Chondrocyte (in vitro differentiated cells): ENCODE data around the gene LYRM7. TPM values are rescaled to one million over a fixed set of nuclear protein-coding genes. Genes with fewer than 3 reads are reported as not detected.

Source experiments
- DNase-seq: peaks from one replicate; pipeline ENCODE4 v3.0.0; 2021; ENCODE audit warnings: mixed read lengths, low spot score
- H3K27ac Mint-ChIP-seq: one replicate; pipeline ENCODE4 v1.8.0; 2021; ENCODE audit warnings: mild to moderate bottlenecking, moderate library complexity, mixed read lengths; ENCODE audit not compliant: unreplicated experiment
- H3K27me3 Mint-ChIP-seq: 2 replicates; pipeline ENCODE4 v1.8.0; 2021; ENCODE audit warnings: low read depth, mixed read lengths
- H3K36me3 Mint-ChIP-seq: 2 replicates; pipeline ENCODE4 v1.8.0; 2021; ENCODE audit warnings: low read depth, mixed read lengths
- H3K4me1 Mint-ChIP-seq: 2 replicates; pipeline ENCODE4 v1.8.0; 2021; ENCODE audit warnings: low read depth, mild to moderate bottlenecking, mixed read lengths
- H3K4me3 Mint-ChIP-seq: one replicate; pipeline ENCODE4 v1.8.0; 2021; ENCODE audit warnings: mild to moderate bottlenecking, moderate library complexity, mixed read lengths; ENCODE audit not compliant: unreplicated experiment
- H3K9me3 Mint-ChIP-seq: 2 replicates; pipeline ENCODE4 v1.8.0; 2021; ENCODE audit warnings: low read depth, mixed read lengths
- CTCF ChIP-seq: fragments of 200-600 bp; sonication (generic); IDR thresholded peaks from 2 replicates; pipeline ENCODE4 v1.5.0; 2021; ENCODE audit warnings: antibody characterized with exemption, mild to moderate bottlenecking, moderate library complexity
- total RNA-seq: library from RNA; stranded (reverse); gene quantifications from 3 replicates; pipeline ENCODE4 v1.2.1, GENCODE V29; 2021

The LYRM7 gene
- total RNA-seq, 1 donor from 2014 or later, result 10.1 TPM

GRCh38 chr5:131165119-131165727, 5.5 kb upstream of the LYRM7 start, which contains the start of gene HINT1:
HINT1 (minus strand) TSS chr5:131165256; CDS start chr5:131165205, 51 bp downstream.
- TF ChIP-seq CTCF, result no peak
- peaks cover 30% of the 10 kb centered on the region for H3K4me1 Mint-ChIP-seq
- no peaks in the 10 kb centered on the region for H3K9me3 Mint-ChIP-seq
- H3K36me3 Mint-ChIP-seq, result peaks cover 12% of the 10 kb centered on the region
- peak within 1 kb of the TSS; percentile 86 for H3K4me3 Mint-ChIP-seq
- H3K27ac Mint-ChIP-seq, result peak within 1 kb of the TSS; percentile 89
- DNase-seq, result peak; percentile 97
- H3K27me3 Mint-ChIP-seq, result no peaks in the 10 kb centered on the region

DNA sequence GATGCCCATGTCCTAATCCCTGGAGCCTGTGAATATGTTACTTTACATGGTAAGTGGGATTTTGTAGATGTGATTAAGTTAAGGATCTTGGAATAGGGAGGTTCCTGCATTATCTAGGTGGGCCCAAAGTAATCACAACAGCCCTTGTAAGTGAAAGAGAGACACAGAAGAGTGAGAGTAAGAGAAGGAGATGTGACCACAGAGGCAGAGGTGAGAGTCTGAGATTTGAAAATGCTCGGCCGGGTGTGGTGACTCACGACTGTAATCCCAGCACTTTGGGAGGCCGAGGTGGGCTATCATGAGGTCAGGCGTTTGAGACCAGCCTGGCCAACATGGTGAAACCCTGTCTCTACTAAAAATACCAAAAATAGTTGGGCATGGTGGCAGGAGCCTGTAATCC, 3.1 kb upstream of the LYRM7 start:
- Mint-ChIP-seq H3K4me1 (peaks cover 40% of the 10 kb centered on the region), H3K9me3 (no peaks in the 10 kb centered on the region), H3K4me3 (no peak overlapping the region), H3K27me3 (no peaks in the 10 kb centered on the region), H3K27ac (no peak overlapping the region), H3K36me3 (no peaks in the 10 kb centered on the region)
- DNase-seq, result no peak
- no peak for TF ChIP-seq CTCF

GRCh38 chr5:131169810-131170539, 769 bp upstream of the LYRM7 start:
- Mint-ChIP-seq H3K27ac (peak overlapping the region; percentile 81), H3K36me3 (no peaks in the 10 kb centered on the region), H3K4me3 (peak overlapping the region; percentile 97), H3K27me3 (no peaks in the 10 kb centered on the region), H3K9me3 (no peaks in the 10 kb centered on the region), H3K4me1 (peaks cover 30% of the 10 kb centered on the region)
- TF ChIP-seq CTCF, result no peak
- no peak for DNase-seq

GRCh38 chr5:131171276-131171810, 599 bp downstream of the LYRM7 start:
- TF ChIP-seq CTCF, result no peak
- H3K27me3 Mint-ChIP-seq, result no peaks in the 10 kb centered on the region
- H3K9me3 Mint-ChIP-seq, result no peaks in the 10 kb centered on the region
- DNase-seq, result no peak
- H3K4me1 Mint-ChIP-seq, result peaks cover 24% of the 10 kb centered on the region
- H3K36me3 Mint-ChIP-seq, result peaks cover 1% of the 10 kb centered on the region
- peak overlapping the region; percentile 97 for H3K4me3 Mint-ChIP-seq
- H3K27ac Mint-ChIP-seq, result peak overlapping the region; percentile 97

DNA sequence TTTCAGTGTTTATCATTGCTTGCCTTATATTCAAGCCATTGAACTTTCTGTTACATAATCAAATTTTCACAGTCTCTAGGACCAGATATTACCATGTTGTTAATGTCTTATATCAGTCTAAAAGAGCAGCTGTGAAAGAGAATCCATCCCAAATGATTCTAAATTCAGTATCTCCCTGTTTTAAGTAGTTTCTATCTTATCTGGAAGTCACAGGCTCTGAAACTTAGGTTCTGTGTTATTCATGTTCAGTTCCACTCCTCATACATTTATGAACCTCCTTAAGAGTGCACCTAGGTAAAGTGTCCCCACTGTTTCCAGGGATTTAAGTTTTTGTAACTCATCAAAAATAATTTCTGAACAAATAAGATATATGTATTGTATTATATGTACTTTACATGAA, 9.7 kb downstream of the LYRM7 start:
- no peaks in the 10 kb centered on the region for H3K4me1 Mint-ChIP-seq
- H3K27me3 Mint-ChIP-seq, result no peaks in the 10 kb centered on the region
- peaks cover 6% of the 10 kb centered on the region for H3K36me3 Mint-ChIP-seq
- H3K9me3 Mint-ChIP-seq, result no peaks in the 10 kb centered on the region
- TF ChIP-seq CTCF, result no peak
- no peak overlapping the region for H3K4me3 Mint-ChIP-seq
- no peak for DNase-seq
- no peak overlapping the region for H3K27ac Mint-ChIP-seq
